ENCODE data around the gene CLN5.

The CLN5 gene

GRCh38 chr13:76967031-76967430, 24.9 kb upstream of the CLN5 start:
- Mint-ChIP-seq H3K9me3 (no peaks in the 10 kb centered on the region), H3K27ac (ENCODE audit: low read depth) (no peak overlapping the region), H3K36me3 (ENCODE audit: insufficient read depth) (no peaks in the 10 kb centered on the region), H3K4me3 (no peak overlapping the region), H3K27me3 (peaks cover 69% of the 10 kb centered on the region), H3K4me1 (no peaks in the 10 kb centered on the region)
- DNase-seq (ENCODE audit: low spot score in 2 of 2) (no peak), ATAC-seq (replicated peaks; ENCODE audit: extremely low read depth, poor library complexity, severe bottlenecking) (no peak)

GRCh38 chr13:76968041-76968440, 23.8 kb upstream of the CLN5 start:
- no peak overlapping the region for H3K27ac Mint-ChIP-seq (ENCODE audit: low read depth)
- no peaks in the 10 kb centered on the region for H3K9me3 Mint-ChIP-seq
- ATAC-seq (replicated peaks; ENCODE audit: extremely low read depth, poor library complexity, severe bottlenecking): no peak
- H3K27me3 Mint-ChIP-seq: peaks cover 71% of the 10 kb centered on the region
- no peaks in the 10 kb centered on the region for H3K36me3 Mint-ChIP-seq (ENCODE audit: insufficient read depth)
- H3K4me1 Mint-ChIP-seq: peaks cover 5% of the 10 kb centered on the region
- H3K4me3 Mint-ChIP-seq: no peak overlapping the region
- DNase-seq (ENCODE audit: low spot score in 2 of 2): no peak

GRCh38 chr13:76969488-76970365, 22.2 kb upstream of the CLN5 start:
- peaks cover 5% of the 10 kb centered on the region for H3K4me1 Mint-ChIP-seq
- no peaks in the 10 kb centered on the region for H3K9me3 Mint-ChIP-seq
- no peak overlapping the region for H3K4me3 Mint-ChIP-seq
- no peak overlapping the region for H3K27ac Mint-ChIP-seq (ENCODE audit: low read depth)
- peaks cover 87% of the 10 kb centered on the region for H3K27me3 Mint-ChIP-seq
- DNase-seq (ENCODE audit: low spot score in 2 of 2) (no peak), ATAC-seq (replicated peaks; ENCODE audit: extremely low read depth, poor library complexity, severe bottlenecking) (no peak)
- H3K36me3 Mint-ChIP-seq (ENCODE audit: insufficient read depth): no peaks in the 10 kb centered on the region

GRCh38 chr13:76971215-76971614, 20.7 kb upstream of the CLN5 start:
- Mint-ChIP-seq H3K4me1 (peaks cover 6% of the 10 kb centered on the region), H3K27ac (ENCODE audit: low read depth) (no peak overlapping the region), H3K4me3 (no peak overlapping the region), H3K36me3 (ENCODE audit: insufficient read depth) (no peaks in the 10 kb centered on the region), H3K9me3 (no peaks in the 10 kb centered on the region), H3K27me3 (peaks cover 91% of the 10 kb centered on the region)
- no peak for DNase-seq (ENCODE audit: low spot score in 2 of 2)
- ATAC-seq (replicated peaks; ENCODE audit: extremely low read depth, poor library complexity, severe bottlenecking): no peak

GRCh38 chr13:76971851-76972829, 19.7 kb upstream of the CLN5 start:
- H3K4me3 Mint-ChIP-seq: no peak overlapping the region
- ATAC-seq (replicated peaks; ENCODE audit: extremely low read depth, poor library complexity, severe bottlenecking) (no peak), DNase-seq (ENCODE audit: low spot score in 2 of 2) (no peak)
- no peaks in the 10 kb centered on the region for H3K36me3 Mint-ChIP-seq (ENCODE audit: insufficient read depth)
- no peaks in the 10 kb centered on the region for H3K9me3 Mint-ChIP-seq
- H3K27me3 Mint-ChIP-seq: peaks cover 91% of the 10 kb centered on the region
- H3K27ac Mint-ChIP-seq (ENCODE audit: low read depth): no peak overlapping the region
- H3K4me1 Mint-ChIP-seq: peaks cover 13% of the 10 kb centered on the region

GRCh38 chr13:76973920-76974617, 17.8 kb upstream of the CLN5 start:
- no peak overlapping the region for H3K4me3 Mint-ChIP-seq
- no peaks in the 10 kb centered on the region for H3K9me3 Mint-ChIP-seq
- DNase-seq (ENCODE audit: low spot score in 2 of 2) (no peak), ATAC-seq (replicated peaks; ENCODE audit: extremely low read depth, poor library complexity, severe bottlenecking) (no peak)
- peaks cover 91% of the 10 kb centered on the region for H3K27me3 Mint-ChIP-seq
- H3K36me3 Mint-ChIP-seq (ENCODE audit: insufficient read depth): no peaks in the 10 kb centered on the region
- no peak overlapping the region for H3K27ac Mint-ChIP-seq (ENCODE audit: low read depth)
- H3K4me1 Mint-ChIP-seq: peaks cover 13% of the 10 kb centered on the region

- Mint-ChIP-seq H3K27me3 (peaks cover 90% of the 10 kb centered on the region), H3K36me3 (ENCODE audit: insufficient read depth) (no peaks in the 10 kb centered on the region), H3K4me3 (no peak overlapping the region), H3K9me3 (no peaks in the 10 kb centered on the region), H3K4me1 (peaks cover 13% of the 10 kb centered on the region), H3K27ac (ENCODE audit: low read depth) (no peak overlapping the region)
- DNase-seq (ENCODE audit: low spot score in 2 of 2): no peak
- ATAC-seq (replicated peaks; ENCODE audit: extremely low read depth, poor library complexity, severe bottlenecking): no peak
Measured at GRCh38 chr13:76974618-76974975, 17.3 kb upstream of the CLN5 start.

GRCh38 chr13:76975863-76976262, 16.0 kb upstream of the CLN5 start:
- ATAC-seq (replicated peaks; ENCODE audit: extremely low read depth, poor library complexity, severe bottlenecking): no peak
- Mint-ChIP-seq H3K27ac (ENCODE audit: low read depth) (no peak overlapping the region), H3K9me3 (no peaks in the 10 kb centered on the region), H3K4me1 (peaks cover 13% of the 10 kb centered on the region), H3K4me3 (no peak overlapping the region), H3K27me3 (peaks cover 77% of the 10 kb centered on the region), H3K36me3 (ENCODE audit: insufficient read depth) (peaks cover 2% of the 10 kb centered on the region)
- DNase-seq (ENCODE audit: low spot score in 2 of 2): no peak

GRCh38 chr13:76976490-76976889, 15.4 kb upstream of the CLN5 start:
- Mint-ChIP-seq H3K4me3 (no peak overlapping the region), H3K27me3 (peaks cover 77% of the 10 kb centered on the region), H3K27ac (ENCODE audit: low read depth) (no peak overlapping the region), H3K9me3 (no peaks in the 10 kb centered on the region), H3K36me3 (ENCODE audit: insufficient read depth) (peaks cover 2% of the 10 kb centered on the region), H3K4me1 (peaks cover 13% of the 10 kb centered on the region)
- no peak for ATAC-seq (replicated peaks; ENCODE audit: extremely low read depth, poor library complexity, severe bottlenecking)
- no peak for DNase-seq (ENCODE audit: low spot score in 2 of 2)

GRCh38 chr13:76976929-76977328, 15.0 kb upstream of the CLN5 start:
- DNase-seq (ENCODE audit: low spot score in 2 of 2) (no peak), ATAC-seq (replicated peaks; ENCODE audit: extremely low read depth, poor library complexity, severe bottlenecking) (no peak)
- Mint-ChIP-seq H3K27me3 (peaks cover 77% of the 10 kb centered on the region), H3K9me3 (no peaks in the 10 kb centered on the region), H3K4me3 (no peak overlapping the region), H3K27ac (ENCODE audit: low read depth) (no peak overlapping the region), H3K36me3 (ENCODE audit: insufficient read depth) (peaks cover 2% of the 10 kb centered on the region), H3K4me1 (peaks cover 13% of the 10 kb centered on the region)

- DNase-seq (ENCODE audit: low spot score in 2 of 2) (peak; percentile 70 to 89), ATAC-seq (replicated peaks; ENCODE audit: extremely low read depth, poor library complexity, severe bottlenecking) (peak; percentile 97)
- no peak overlapping the region for H3K4me3 Mint-ChIP-seq
- H3K27me3 Mint-ChIP-seq: peaks cover 73% of the 10 kb centered on the region
- H3K36me3 Mint-ChIP-seq (ENCODE audit: insufficient read depth): peaks cover 2% of the 10 kb centered on the region
- no peaks in the 10 kb centered on the region for H3K9me3 Mint-ChIP-seq
- H3K4me1 Mint-ChIP-seq: peaks cover 8% of the 10 kb centered on the region
- H3K27ac Mint-ChIP-seq (ENCODE audit: low read depth): no peak overlapping the region
Measured at GRCh38 chr13:76980075-76980718, 11.7 kb upstream of the CLN5 start.

- Mint-ChIP-seq H3K36me3 (ENCODE audit: insufficient read depth) (peaks cover 2% of the 10 kb centered on the region), H3K4me1 (peaks cover 5% of the 10 kb centered on the region), H3K4me3 (no peak overlapping the region), H3K27ac (ENCODE audit: low read depth) (no peak overlapping the region), H3K27me3 (peaks cover 80% of the 10 kb centered on the region), H3K9me3 (no peaks in the 10 kb centered on the region)
- no peak for ATAC-seq (replicated peaks; ENCODE audit: extremely low read depth, poor library complexity, severe bottlenecking)
- DNase-seq (ENCODE audit: low spot score in 2 of 2): no peak
Measured at GRCh38 chr13:76982061-76982460, 9.8 kb upstream of the CLN5 start.
